HG02678 (cell line): ENCODE measurements around the gene AMFR.

Experiments
- ATAC-seq: cut with Tn5 transposase; IDR thresholded peaks from one replicate; pipeline ENCODE4 v1.9.1; 2021; ENCODE audit warnings: mild to moderate bottlenecking, moderate library complexity; ENCODE audit not compliant: unreplicated experiment

AMFR gene

GRCh38 chr16:56425439-56425832 is at the start of gene AMFR:
AMFR (minus strand) TSS chr16:56425545; CDS start chr16:56425327, 218 bp downstream.
- peak; percentile 80 for ATAC-seq

GRCh38 chr16:56470666-56471065 is 45.3 kb upstream of the AMFR start:
- ATAC-seq, result no peak

GRCh38 chr16:56470232-56470631 is 44.9 kb upstream of the AMFR start:
- ATAC-seq, result no peak

GRCh38 chr16:56469748-56470147 is 44.4 kb upstream of the AMFR start:
- no peak for ATAC-seq

- no peak for ATAC-seq
Observed at GRCh38 chr16:56468800-56469199, 43.5 kb upstream of the AMFR start.

GRCh38 chr16:56466344-56466743 is 41.0 kb upstream of the AMFR start:
- no peak for ATAC-seq

- ATAC-seq, result no peak
Observed at GRCh38 chr16:56463153-56463552, 37.8 kb upstream of the AMFR start.

GRCh38 chr16:56462064-56462796 is 36.9 kb upstream of the AMFR start:
- ATAC-seq, result no peak

- no peak for ATAC-seq
Observed at GRCh38 chr16:56460101-56460500, 34.8 kb upstream of the AMFR start.

- ATAC-seq, result no peak
Observed at GRCh38 chr16:56457927-56458470, 32.7 kb upstream of the AMFR start.

- peak; percentile 32 for ATAC-seq
Observed at GRCh38 chr16:56451753-56452689, 26.7 kb upstream of the AMFR start.

- peak; percentile 97 for ATAC-seq
Observed at GRCh38 chr16:56450986-56451752, 25.8 kb upstream of the AMFR start, which contains the start of the genes NUDT21 and OGFOD1. NUDT21 (minus strand) TSS chr16:56451332; CDS start chr16:56451202, 130 bp downstream. OGFOD1 (plus strand) TSS chr16:56451554; CDS start chr16:56451613, 59 bp downstream.

GRCh38 chr16:56450275-56450985 is 25.1 kb upstream of the AMFR start:
- peak; percentile 23 for ATAC-seq

GRCh38 chr16:56448005-56448404 is 22.7 kb upstream of the AMFR start:
- ATAC-seq, result no peak

- ATAC-seq, result no peak
Observed at GRCh38 chr16:56447286-56447685, 21.9 kb upstream of the AMFR start.

- ATAC-seq, result no peak
Observed at GRCh38 chr16:56438038-56438437, 12.7 kb upstream of the AMFR start.

- ATAC-seq, result no peak
Observed at GRCh38 chr16:56436258-56436657, 10.9 kb upstream of the AMFR start.

GRCh38 chr16:56428091-56428490 is 2.7 kb upstream of the AMFR start:
- ATAC-seq, result no peak

- ATAC-seq, result no peak
Observed at GRCh38 chr16:56426585-56426984, 1.2 kb upstream of the AMFR start.
